Ectodermal cell (in vitro differentiated cells): Measurements from ENCODE around the gene ZBTB7C.

ENCODE experiments used
- H3K27ac ChIP-seq: 2 replicates; pipeline ENCODE4 v1.7.0; 2013; ENCODE audit warnings: mild to moderate bottlenecking, low read depth, low read length; ENCODE audit not compliant: insufficient read depth, poor library complexity, severe bottlenecking
- H3K27me3 ChIP-seq: 2 replicates; pipeline ENCODE4 v1.7.0; 2013; ENCODE audit warnings: mild to moderate bottlenecking, low read length; ENCODE audit not compliant: insufficient read depth, control insufficient read depth, poor library complexity, severe bottlenecking
- H3K36me3 ChIP-seq: one replicate; pipeline ENCODE4 v1.7.0; 2013; ENCODE audit warnings: low read length; ENCODE audit not compliant: control insufficient read depth, insufficient read depth
- H3K4me1 ChIP-seq: one replicate; pipeline ENCODE4 v1.7.0; 2013; ENCODE audit warnings: low read length; ENCODE audit not compliant: control insufficient read depth, insufficient read depth
- H3K4me3 ChIP-seq: 2 replicates; pipeline ENCODE4 v1.7.0; 2013; ENCODE audit warnings: low read depth, low read length, control low read depth; ENCODE audit not compliant: insufficient read depth
- H3K9me3 ChIP-seq: 2 replicates; pipeline ENCODE4 v1.7.0; 2013; ENCODE audit warnings: mild to moderate bottlenecking, low read length, moderate library complexity; ENCODE audit not compliant: control insufficient read depth
- WGBS, 2 experiments: methylation state at CpG; one replicate each; pipeline ENCODE4 v1.1.7; 2013; ENCODE audit warnings: missing lambda C conversion rate in 2 of 2; 5-methylcytosine and 5-hydroxymethylcytosine counted together

ZBTB7C gene

DNA sequence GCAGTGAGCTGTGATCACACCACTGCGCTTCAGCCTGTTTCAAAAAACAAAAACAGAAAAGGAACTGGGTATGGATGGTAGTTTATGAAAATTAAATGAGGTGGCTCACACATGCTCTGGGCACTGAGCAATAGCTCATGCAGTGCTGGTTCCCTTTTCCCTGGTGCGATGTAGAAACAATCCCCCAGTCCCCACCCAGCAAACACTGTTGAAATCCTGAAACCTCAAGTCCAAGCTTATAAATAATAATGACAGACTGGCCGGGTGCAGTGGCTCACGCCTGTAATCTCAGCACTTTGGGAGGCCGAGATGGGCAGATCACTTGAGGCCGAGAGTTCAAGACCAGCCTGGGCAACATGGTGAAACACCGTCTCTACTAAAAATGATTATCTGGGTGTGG is 423.3 kb downstream of the ZBTB7C start:
- Histone ChIP-seq H3K4me3 (no peak overlapping the region), H3K36me3 (no peaks in the 10 kb centered on the region), H3K4me1 (peaks cover 12% of the 10 kb centered on the region), H3K9me3 (no peaks in the 10 kb centered on the region), H3K27me3 (no peaks in the 10 kb centered on the region), H3K27ac (no peak overlapping the region)
- 80 to 83% methylated on average over 7 of the region's 7 CpGs for WGBS, 2 experiments

DNA sequence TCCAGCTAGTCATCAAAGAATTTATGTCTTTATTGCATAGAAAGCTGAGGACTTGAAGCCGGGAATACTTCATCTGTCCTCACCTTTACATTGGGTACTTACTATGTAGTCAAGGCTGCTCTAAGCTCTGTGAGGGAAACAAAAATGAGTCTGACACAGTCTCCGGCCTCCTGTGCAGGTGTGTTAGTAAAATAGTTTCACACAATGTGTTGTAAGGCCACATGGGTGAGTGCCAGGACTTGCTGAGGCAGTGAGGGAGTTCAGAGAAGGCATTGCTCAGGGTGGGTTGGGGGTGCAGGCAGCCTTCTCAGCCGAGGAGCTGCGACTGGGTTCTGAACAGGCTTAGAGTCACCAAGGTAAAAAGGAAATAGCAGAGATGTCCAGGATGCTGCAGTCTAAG is 424.2 kb downstream of the ZBTB7C start:
- Histone ChIP-seq H3K4me1 (peaks cover 18% of the 10 kb centered on the region), H3K36me3 (no peaks in the 10 kb centered on the region), H3K27me3 (no peaks in the 10 kb centered on the region), H3K4me3 (no peak overlapping the region), H3K9me3 (no peaks in the 10 kb centered on the region), H3K27ac (no peak overlapping the region)
- 91 to 93% methylated on average over 4 of the region's 4 CpGs for WGBS, 2 experiments

DNA sequence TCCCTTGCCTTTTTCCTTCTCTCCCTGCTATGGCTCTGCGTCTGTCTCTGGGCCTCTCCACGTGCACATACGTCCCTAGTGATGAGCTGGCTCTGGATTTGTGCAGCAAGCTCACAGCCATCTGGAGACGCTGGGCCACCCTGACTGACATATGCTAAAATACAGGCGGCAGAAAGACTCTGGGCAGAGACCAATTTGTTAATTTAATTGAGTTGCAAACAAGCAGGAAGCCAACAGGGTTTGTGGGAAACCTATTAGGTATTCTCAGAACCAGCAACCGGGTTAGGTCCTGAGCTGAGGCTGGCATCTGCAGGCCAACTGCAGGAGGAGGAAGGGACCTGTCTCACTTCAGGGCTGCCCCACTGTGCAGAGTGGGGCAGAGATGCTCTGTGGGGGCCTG is 425.2 kb downstream of the ZBTB7C start:
- Histone ChIP-seq H3K36me3 (no peaks in the 10 kb centered on the region), H3K4me1 (peaks cover 27% of the 10 kb centered on the region), H3K27me3 (no peaks in the 10 kb centered on the region), H3K4me3 (no peak overlapping the region), H3K27ac (no peak overlapping the region), H3K9me3 (no peaks in the 10 kb centered on the region)
- WGBS, 2 experiments: 71 to 79% methylated on average over 6 of the region's 6 CpGs

DNA sequence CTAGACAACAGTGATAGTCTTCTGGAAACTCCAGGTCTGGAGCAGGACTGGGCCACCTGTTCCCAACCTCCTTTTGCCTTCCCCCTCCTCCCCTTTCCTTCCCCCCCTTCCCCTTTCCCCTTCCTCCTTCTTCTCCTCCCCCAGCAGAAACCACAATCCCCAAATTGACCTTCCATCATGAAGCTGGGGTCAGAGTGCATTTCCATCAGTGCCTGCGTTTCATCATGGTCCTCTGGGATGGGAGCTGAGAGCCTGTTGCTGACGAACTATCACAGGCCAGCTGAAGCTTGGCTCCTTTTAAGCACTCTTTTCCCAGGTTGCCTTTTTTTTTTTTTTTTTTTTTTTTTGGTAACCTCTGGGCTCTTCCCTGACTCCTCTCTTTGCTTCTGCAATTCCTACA is 426.1 kb downstream of the ZBTB7C start:
- H3K9me3 ChIP-seq: no peaks in the 10 kb centered on the region
- H3K27me3 ChIP-seq: no peaks in the 10 kb centered on the region
- WGBS, 2 experiments: 93 to 95% methylated on average over 2 of the region's 2 CpGs
- H3K27ac ChIP-seq: no peak overlapping the region
- no peak overlapping the region for H3K4me3 ChIP-seq
- no peaks in the 10 kb centered on the region for H3K36me3 ChIP-seq
- peaks cover 27% of the 10 kb centered on the region for H3K4me1 ChIP-seq

DNA sequence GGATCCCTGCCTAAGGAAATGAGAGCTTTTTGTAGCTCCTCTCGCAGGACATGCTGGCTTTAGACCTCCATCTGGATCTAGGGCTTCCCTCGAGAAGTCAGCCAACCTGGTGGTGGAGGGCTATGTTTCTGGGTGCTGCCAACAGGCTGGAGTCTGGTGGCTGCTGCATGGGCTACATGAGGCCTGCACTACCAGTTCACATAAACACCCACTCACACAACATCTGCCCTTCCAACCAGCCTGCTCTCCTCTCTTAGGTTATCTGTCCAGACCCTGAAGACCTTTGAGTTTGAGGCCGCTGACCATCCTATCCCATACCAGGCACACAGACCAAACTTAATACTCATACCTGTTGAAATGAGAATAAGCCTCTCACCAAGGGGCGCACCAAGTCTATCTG is 427.4 kb downstream of the ZBTB7C start:
- Histone ChIP-seq H3K4me1 (peaks cover 27% of the 10 kb centered on the region), H3K4me3 (no peak overlapping the region), H3K36me3 (no peaks in the 10 kb centered on the region), H3K27me3 (no peaks in the 10 kb centered on the region), H3K9me3 (no peaks in the 10 kb centered on the region), H3K27ac (no peak overlapping the region)
- WGBS, 2 experiments: 90 to 95% methylated on average over 4 of the region's 4 CpGs

DNA sequence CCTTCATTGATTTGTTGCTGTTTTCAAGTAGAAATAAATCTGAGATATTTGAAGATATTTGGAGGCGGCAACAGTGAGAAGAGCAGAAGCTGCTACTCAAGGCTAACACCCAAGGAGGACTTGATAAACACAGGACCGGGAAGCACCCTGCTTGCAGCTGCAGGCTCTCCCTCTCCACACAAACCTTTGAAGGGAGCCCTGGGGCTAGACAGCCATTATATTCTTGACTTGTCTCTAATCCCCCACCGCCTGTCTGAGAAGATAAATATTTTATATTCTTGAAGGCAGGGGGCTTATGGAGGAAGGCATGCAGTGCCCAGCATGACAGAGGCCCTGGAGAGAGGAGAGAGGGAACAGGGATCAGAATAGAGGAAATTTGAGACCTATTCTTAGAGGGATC is 427.9 kb downstream of the ZBTB7C start:
- Histone ChIP-seq H3K9me3 (no peaks in the 10 kb centered on the region), H3K4me3 (no peak overlapping the region), H3K4me1 (peaks cover 27% of the 10 kb centered on the region), H3K27ac (no peak overlapping the region), H3K36me3 (no peaks in the 10 kb centered on the region), H3K27me3 (no peaks in the 10 kb centered on the region)
- 33 to 44% methylated on average over 2 to 3 of the region's 3 CpGs for WGBS, 2 experiments

DNA sequence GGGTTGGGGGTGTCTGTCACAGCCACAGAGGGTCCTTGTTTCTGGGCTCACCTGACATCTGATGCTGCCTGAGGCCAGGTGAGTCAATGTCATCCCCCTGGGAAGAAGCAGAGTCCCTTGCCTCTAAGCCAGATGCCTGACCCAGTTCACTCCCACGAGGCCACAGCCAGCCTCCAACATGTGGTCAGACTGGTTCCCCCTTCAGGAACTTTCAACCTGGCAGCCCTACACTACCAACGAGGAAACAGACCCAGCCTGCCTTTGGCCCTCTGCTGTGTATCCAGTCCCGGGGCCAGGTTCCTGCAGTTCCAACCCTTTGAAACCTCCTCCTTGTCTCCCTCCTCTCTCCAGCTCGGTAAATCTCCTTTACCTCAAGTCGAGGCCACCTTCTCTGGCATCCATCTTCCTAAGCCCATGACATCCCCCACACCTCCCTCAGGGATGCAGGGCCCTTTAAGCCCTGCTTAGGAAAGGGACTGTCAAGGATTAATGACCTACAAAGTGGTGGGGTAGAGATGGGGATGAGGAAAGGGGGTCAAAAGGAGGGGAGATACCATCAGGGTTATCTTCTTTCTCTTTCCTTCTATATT is 429.5 kb downstream of the ZBTB7C start:
- WGBS, 2 experiments: 80% methylated on average over 4 of the region's 5 CpGs

DNA sequence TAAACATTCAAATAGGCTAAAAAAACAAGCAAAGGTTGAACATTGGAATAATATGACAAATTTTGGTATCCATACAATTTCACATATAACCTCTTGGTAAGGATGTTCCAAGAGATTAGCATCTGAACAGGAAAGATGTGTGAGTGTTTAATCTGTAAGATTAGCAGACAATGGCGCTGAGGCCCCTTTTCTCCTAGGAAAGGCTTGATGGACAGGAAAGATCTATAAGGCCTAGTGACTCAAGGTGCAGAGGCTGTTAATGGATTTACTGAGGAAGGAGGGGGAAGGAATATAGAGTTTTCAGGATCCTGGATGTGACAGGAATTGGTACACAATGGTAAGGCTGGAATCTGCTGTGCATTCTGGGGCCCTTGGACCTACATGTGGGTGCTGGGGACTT is 430.6 kb downstream of the ZBTB7C start:
- peaks cover 31% of the 10 kb centered on the region for H3K4me1 ChIP-seq
- H3K4me3 ChIP-seq: no peak overlapping the region
- 82 to 87% methylated on average over 1 of the region's 1 CpG for WGBS, 2 experiments
- H3K27ac ChIP-seq: no peak overlapping the region
- H3K36me3 ChIP-seq: no peaks in the 10 kb centered on the region
- H3K27me3 ChIP-seq: no peaks in the 10 kb centered on the region
- H3K9me3 ChIP-seq: no peaks in the 10 kb centered on the region

More for the DNA sequence above, 429.5 kb downstream of the ZBTB7C start:
- Histone ChIP-seq H3K27ac (no peak overlapping the region), H3K36me3 (no peaks in the 10 kb centered on the region), H3K9me3 (no peaks in the 10 kb centered on the region), H3K4me1 (peaks cover 30% of the 10 kb centered on the region), H3K4me3 (no peak overlapping the region), H3K27me3 (no peaks in the 10 kb centered on the region)

DNA sequence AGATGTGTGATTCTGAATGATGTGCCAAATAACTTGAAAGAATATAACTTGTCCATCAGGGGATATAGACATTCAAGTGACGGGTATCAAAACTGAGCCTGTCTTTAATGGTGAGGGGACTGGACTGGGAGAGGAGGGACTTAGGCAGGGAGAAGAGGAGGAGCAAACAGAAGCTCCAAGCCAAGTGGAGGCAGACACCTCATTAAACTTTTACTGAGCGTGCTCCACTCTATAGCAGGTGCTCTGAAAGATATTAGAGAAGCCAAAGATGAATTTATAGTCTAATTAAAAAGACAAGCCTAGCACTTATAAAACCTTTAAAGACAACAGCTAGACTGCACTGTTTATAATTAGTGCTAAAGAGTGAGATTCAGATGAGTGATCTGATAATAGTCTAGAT is 431.0 kb downstream of the ZBTB7C start:
- 88 to 93% methylated on average over 2 of the region's 2 CpGs for WGBS, 2 experiments
- Histone ChIP-seq H3K27ac (no peak overlapping the region), H3K36me3 (no peaks in the 10 kb centered on the region), H3K4me1 (peaks cover 35% of the 10 kb centered on the region), H3K4me3 (no peak overlapping the region), H3K27me3 (no peaks in the 10 kb centered on the region), H3K9me3 (no peaks in the 10 kb centered on the region)
